ENCODE results near the gene LNX1. TPM values are rescaled to one million over a fixed set of nuclear protein-coding genes. Genes with fewer than 3 reads are reported as not detected.

LNX1 gene
- total and polyA plus RNA-seq, 9 of the 15 experiments (the other 6 are each of a cell fraction or from before 2014, with no cell fraction given), result 0.40 to 3.6 (median 2.2) TPM

- no peak for TF ChIP-seq KDM5B (IDR thresholded peaks at IDR 0.05; ENCODE audit: insufficient replicate concordance, low read depth, low read length)
- peak; percentile 84 for TF ChIP-seq ZBTB17 (CRISPR knock-in tag; IDR thresholded peaks at IDR 0.05)
- no peak for TF ChIP-seq WHSC1 (IDR thresholded peaks at IDR 0.05; ENCODE audit: low read length)
- TF ChIP-seq ZNF449 (CRISPR knock-in tag; IDR thresholded peaks at IDR 0.05), result 0 out of 2 replicates have a peak, but pooled peaks have one; percentile 19
- TF ChIP-seq TRIM25 (IDR thresholded peaks at IDR 0.05; ENCODE audit: borderline replicate concordance), result no peak
- no peak for TF ChIP-seq EP400 (IDR thresholded peaks at IDR 0.05)
- no peak for TF ChIP-seq ZKSCAN3 (CRISPR knock-in tag; IDR thresholded peaks at IDR 0.05)
- no peak for TF ChIP-seq CBX3 (IDR thresholded peaks at IDR 0.05; ENCODE audit: borderline replicate concordance in 1 of 2, low read length in 2 of 2)
- no peak for TF ChIP-seq HCFC1 (IDR thresholded peaks at IDR 0.05; ENCODE audit: low read depth, low read length)
- no peak for TF ChIP-seq RBM15 (IDR thresholded peaks at IDR 0.05; ENCODE audit: insufficient read depth, low read length)
- no peak for TF ChIP-seq TBP (optimal IDR thresholded peaks at IDR 0.05; ENCODE audit: low read depth, low read length)
- 0 out of 2 replicates have a peak, but pooled peaks have one; percentile 19 for TF ChIP-seq GMEB1 (CRISPR knock-in tag; IDR thresholded peaks at IDR 0.05)
- TF ChIP-seq JUNB (CRISPR knock-in tag; conservative IDR thresholded peaks at IDR 0.05), result no peak
- TF ChIP-seq ZBTB43 (CRISPR knock-in tag; IDR thresholded peaks at IDR 0.05), result no peak
- no peak for TF ChIP-seq NUFIP1 (IDR thresholded peaks at IDR 0.05; ENCODE audit: partially characterized antibody)
- no peak for TF ChIP-seq POLR2AphosphoS2 (IDR thresholded peaks at IDR 0.05; ENCODE audit: low read length)
- TF ChIP-seq TGIF2 (CRISPR knock-in tag; IDR thresholded peaks at IDR 0.05), result no peak
- no peak for TF ChIP-seq ZNF354B (CRISPR knock-in tag; IDR thresholded peaks at IDR 0.05)
- TF ChIP-seq FOXA3 (CRISPR knock-in tag; conservative IDR thresholded peaks at IDR 0.05 in 1 of 2, IDR thresholded peaks at IDR 0.05 in 1 of 2), result no peak
- no peak for TF ChIP-seq POLR3G (IDR thresholded peaks at IDR 0.05; ENCODE audit: extremely low read depth, insufficient read length, insufficient replicate concordance)
- no peak for TF ChIP-seq HDGF (IDR thresholded peaks at IDR 0.05)
- TF ChIP-seq HDAC3 (IDR thresholded peaks at IDR 0.05; ENCODE audit: borderline replicate concordance, partially characterized antibody), result no peak
- no peak for TF ChIP-seq POU5F1 (IDR thresholded peaks at IDR 0.05; ENCODE audit: borderline replicate concordance, low read depth, low read length, partially characterized antibody)
- peak; percentile 36; the same call in 1 of the 2 replicates for TF ChIP-seq ZNF239 (CRISPR knock-in tag; IDR thresholded peaks at IDR 0.05)
Observed at GRCh38 chr4:53507671-53508286, 83.5 kb downstream of the LNX1 start (continued).
